Activated CD4-positive, alpha-beta T cell treated with anti-CD3 and anti-CD28 coated beads, Interleukin-2, Interleukin-6, amounts not matched to agents 100 ng/mL and 50 ng/mL, durations not matched to agents 16 hours and 8 hours (primary cell): ENCODE results near the gene NSF.
A peak's percentile ranks its signal among the peaks of the same experiment; 100 is the strongest.
"Not testable (repeated sequence)": the region's sequence is repeated elsewhere in the genome, so short reads cannot be mapped to it uniquely, and the experiment has no call there.

Experiments used
- DNase-seq: peaks from one replicate; pipeline ENCODE4 v3.0.0-alpha.2; 2020

The NSF gene

GRCh38 chr17:46777943-46778915 is 187.8 kb downstream of the NSF start:
- no peak for DNase-seq

GRCh38 chr17:46780003-46780373 is 189.5 kb downstream of the NSF start:
- no peak for DNase-seq

- DNase-seq, result peak; percentile 15
These were observed 191.9 kb downstream of the NSF start for GRCh38 chr17:46782250-46782953.

GRCh38 chr17:46783031-46783593 is 192.6 kb downstream of the NSF start:
- DNase-seq, result no peak

GRCh38 chr17:46785696-46786095 is 195.2 kb downstream of the NSF start:
- DNase-seq, result no peak

- no peak for DNase-seq
These were observed 197.0 kb downstream of the NSF start for GRCh38 chr17:46787478-46787877.

GRCh38 chr17:46788300-46788699 is 197.8 kb downstream of the NSF start:
- no peak for DNase-seq

- no peak for DNase-seq
These were observed 198.3 kb downstream of the NSF start for GRCh38 chr17:46788796-46789195.

GRCh38 chr17:46789610-46790009 is 199.1 kb downstream of the NSF start:
- no peak for DNase-seq

- DNase-seq, result no peak
These were observed 199.7 kb downstream of the NSF start for GRCh38 chr17:46790216-46790615.

GRCh38 chr17:46791531-46791930 is 201.1 kb downstream of the NSF start:
- DNase-seq, result no peak

GRCh38 chr17:46792071-46792470 is 201.6 kb downstream of the NSF start:
- no peak for DNase-seq

GRCh38 chr17:46793023-46793422 is 202.6 kb downstream of the NSF start:
- not testable (repeated sequence) for DNase-seq

- no peak for DNase-seq
These were observed 203.1 kb downstream of the NSF start for GRCh38 chr17:46793541-46793940.

- DNase-seq, result no peak
These were observed 203.8 kb downstream of the NSF start for GRCh38 chr17:46794318-46794717.

GRCh38 chr17:46795379-46795952 is 205.0 kb downstream of the NSF start:
- DNase-seq, result no peak

- no peak for DNase-seq
These were observed 205.6 kb downstream of the NSF start for GRCh38 chr17:46796084-46796483.

GRCh38 chr17:46796524-46796923 is 206.1 kb downstream of the NSF start:
- DNase-seq, result no peak

- no peak for DNase-seq
These were observed 206.6 kb downstream of the NSF start for GRCh38 chr17:46796956-46797530.

- no peak for DNase-seq
These were observed 210.1 kb downstream of the NSF start for GRCh38 chr17:46800573-46800972.

GRCh38 chr17:46802800-46803199 is 212.3 kb downstream of the NSF start:
- no peak for DNase-seq

GRCh38 chr17:46803544-46803943 is 213.1 kb downstream of the NSF start:
- DNase-seq, result no peak

GRCh38 chr17:46805771-46806170 is 215.3 kb downstream of the NSF start:
- no peak for DNase-seq
